ENCODE results near the gene NLRP6.

Gene NLRP6

DNA sequence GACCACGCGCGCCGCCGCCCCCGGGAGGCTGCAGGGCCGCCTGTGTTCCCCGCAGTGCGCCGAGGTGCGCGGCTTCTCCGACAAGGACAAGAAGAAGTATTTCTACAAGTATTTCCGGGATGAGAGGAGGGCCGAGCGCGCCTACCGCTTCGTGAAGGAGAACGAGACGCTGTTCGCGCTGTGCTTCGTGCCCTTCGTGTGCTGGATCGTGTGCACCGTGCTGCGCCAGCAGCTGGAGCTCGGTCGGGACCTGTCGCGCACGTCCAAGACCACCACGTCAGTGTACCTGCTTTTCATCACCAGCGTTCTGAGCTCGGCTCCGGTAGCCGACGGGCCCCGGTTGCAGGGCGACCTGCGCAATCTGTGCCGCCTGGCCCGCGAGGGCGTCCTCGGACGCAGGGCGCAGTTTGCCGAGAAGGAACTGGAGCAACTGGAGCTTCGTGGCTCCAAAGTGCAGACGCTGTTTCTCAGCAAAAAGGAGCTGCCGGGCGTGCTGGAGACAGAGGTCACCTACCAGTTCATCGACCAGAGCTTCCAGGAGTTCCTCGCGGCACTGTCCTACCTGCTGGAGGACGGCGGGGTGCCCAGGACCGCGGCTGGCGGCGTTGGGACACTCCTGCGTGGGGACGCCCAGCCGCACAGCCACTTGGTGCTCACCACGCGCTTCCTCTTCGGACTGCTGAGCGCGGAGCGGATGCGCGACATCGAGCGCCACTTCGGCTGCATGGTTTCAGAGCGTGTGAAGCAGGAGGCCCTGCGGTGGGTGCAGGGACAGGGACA, 2.7 kb downstream of the NLRP6 start:
- H3K27ac ChIP-seq (ENCODE audit: low read depth, low read length) = no peak overlapping the region
- peak overlapping the region in 2 of 5 donors; percentile 30 to 59 for H3K4me3 ChIP-seq (ENCODE audit: low read depth in 1 of 5, low read length in 5 of 5)
- H3K36me3 ChIP-seq (ENCODE audit: control insufficient read depth in 5 of 5, insufficient read depth in 5 of 5, low read length in 5 of 5) = no peaks in the 10 kb centered on the region
- no peaks in the 10 kb centered on the region for H3K9me3 ChIP-seq (ENCODE audit: control insufficient read depth in 5 of 5, low read length in 5 of 5)
- H3K27me3 ChIP-seq (ENCODE audit: control insufficient read depth in 5 of 5, insufficient read depth in 4 of 5, low read length in 5 of 5) = peaks cover 33 to 73% (median 51%) of the 10 kb centered on the region in 5 donors
- peaks cover 0 to 32% (median 24%) of the 10 kb centered on the region in 5 donors for H3K4me1 ChIP-seq (ENCODE audit: control insufficient read depth in 5 of 5, insufficient read depth in 5 of 5, low read length in 5 of 5)
- H3K9ac ChIP-seq (ENCODE audit: low read length in 5 of 5) = no peak overlapping the region

DNA sequence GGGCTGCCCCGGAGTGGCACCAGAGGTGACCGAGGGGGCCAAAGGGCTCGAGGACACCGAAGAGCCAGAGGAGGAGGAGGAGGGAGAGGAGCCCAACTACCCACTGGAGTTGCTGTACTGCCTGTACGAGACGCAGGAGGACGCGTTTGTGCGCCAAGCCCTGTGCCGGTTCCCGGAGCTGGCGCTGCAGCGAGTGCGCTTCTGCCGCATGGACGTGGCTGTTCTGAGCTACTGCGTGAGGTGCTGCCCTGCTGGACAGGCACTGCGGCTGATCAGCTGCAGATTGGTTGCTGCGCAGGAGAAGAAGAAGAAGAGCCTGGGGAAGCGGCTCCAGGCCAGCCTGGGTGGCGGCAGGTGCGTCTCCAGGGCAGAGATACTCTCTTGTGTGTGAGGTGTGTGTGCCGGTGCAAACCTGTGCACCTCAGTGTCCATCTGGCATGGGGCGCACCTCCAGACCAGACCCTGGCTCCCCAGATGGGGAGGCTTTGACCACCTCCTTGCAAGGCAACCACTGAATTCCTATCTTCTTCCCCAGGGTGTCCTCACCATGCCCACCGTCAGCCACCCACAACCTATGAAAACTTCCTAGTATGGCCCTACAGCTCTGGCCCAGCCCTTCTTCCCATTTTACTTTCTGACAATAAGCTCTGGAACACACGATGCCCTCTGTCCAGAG, 3.4 kb downstream of the NLRP6 start:
- no peaks in the 10 kb centered on the region for H3K36me3 ChIP-seq (ENCODE audit: control insufficient read depth in 5 of 5, insufficient read depth in 5 of 5, low read length in 5 of 5)
- peak overlapping the region in 2 of 5 donors; percentile 30 to 59 for H3K4me3 ChIP-seq (ENCODE audit: low read depth in 1 of 5, low read length in 5 of 5)
- peaks cover 33 to 73% (median 51%) of the 10 kb centered on the region in 5 donors for H3K27me3 ChIP-seq (ENCODE audit: control insufficient read depth in 5 of 5, insufficient read depth in 4 of 5, low read length in 5 of 5)
- H3K4me1 ChIP-seq (ENCODE audit: control insufficient read depth in 5 of 5, insufficient read depth in 5 of 5, low read length in 5 of 5) = peaks cover 0 to 32% (median 24%) of the 10 kb centered on the region in 5 donors
- no peak overlapping the region for H3K27ac ChIP-seq (ENCODE audit: low read depth, low read length)
- no peaks in the 10 kb centered on the region for H3K9me3 ChIP-seq (ENCODE audit: control insufficient read depth in 5 of 5, low read length in 5 of 5)
- H3K9ac ChIP-seq (ENCODE audit: low read length in 5 of 5) = no peak overlapping the region

DNA sequence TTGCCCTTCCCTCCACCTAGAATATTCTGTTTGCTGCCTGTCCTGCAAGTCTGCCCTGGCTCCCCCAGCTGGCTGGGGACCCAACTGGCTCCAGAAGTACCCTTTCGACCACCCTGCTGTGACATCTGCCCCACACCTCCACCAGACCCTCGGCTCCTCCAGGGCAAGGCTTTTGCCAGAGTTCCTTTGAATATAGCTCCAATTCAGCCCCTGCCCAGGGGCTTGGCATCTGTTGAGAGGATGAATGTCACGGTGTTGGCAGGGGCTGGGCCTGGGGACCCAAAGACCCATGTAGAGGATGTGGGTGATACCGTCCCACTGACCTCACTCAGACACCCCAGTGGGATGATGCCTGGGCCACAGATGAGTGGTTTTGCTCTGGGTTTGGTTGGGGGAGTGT, 4.0 kb downstream of the NLRP6 start:
- Histone ChIP-seq H3K27ac (ENCODE audit: low read depth, low read length) (no peak overlapping the region), H3K9ac (ENCODE audit: low read length in 5 of 5) (no peak overlapping the region), H3K27me3 (ENCODE audit: control insufficient read depth in 5 of 5, insufficient read depth in 4 of 5, low read length in 5 of 5) (peaks cover 35 to 76% (median 51%) of the 10 kb centered on the region in 5 donors), H3K4me1 (ENCODE audit: control insufficient read depth in 5 of 5, insufficient read depth in 5 of 5, low read length in 5 of 5) (peaks cover 0 to 32% (median 24%) of the 10 kb centered on the region in 5 donors), H3K36me3 (ENCODE audit: control insufficient read depth in 5 of 5, insufficient read depth in 5 of 5, low read length in 5 of 5) (no peaks in the 10 kb centered on the region), H3K4me3 (ENCODE audit: low read depth in 1 of 5, low read length in 5 of 5) (no peak overlapping the region), H3K9me3 (ENCODE audit: control insufficient read depth in 5 of 5, low read length in 5 of 5) (no peaks in the 10 kb centered on the region)

DNA sequence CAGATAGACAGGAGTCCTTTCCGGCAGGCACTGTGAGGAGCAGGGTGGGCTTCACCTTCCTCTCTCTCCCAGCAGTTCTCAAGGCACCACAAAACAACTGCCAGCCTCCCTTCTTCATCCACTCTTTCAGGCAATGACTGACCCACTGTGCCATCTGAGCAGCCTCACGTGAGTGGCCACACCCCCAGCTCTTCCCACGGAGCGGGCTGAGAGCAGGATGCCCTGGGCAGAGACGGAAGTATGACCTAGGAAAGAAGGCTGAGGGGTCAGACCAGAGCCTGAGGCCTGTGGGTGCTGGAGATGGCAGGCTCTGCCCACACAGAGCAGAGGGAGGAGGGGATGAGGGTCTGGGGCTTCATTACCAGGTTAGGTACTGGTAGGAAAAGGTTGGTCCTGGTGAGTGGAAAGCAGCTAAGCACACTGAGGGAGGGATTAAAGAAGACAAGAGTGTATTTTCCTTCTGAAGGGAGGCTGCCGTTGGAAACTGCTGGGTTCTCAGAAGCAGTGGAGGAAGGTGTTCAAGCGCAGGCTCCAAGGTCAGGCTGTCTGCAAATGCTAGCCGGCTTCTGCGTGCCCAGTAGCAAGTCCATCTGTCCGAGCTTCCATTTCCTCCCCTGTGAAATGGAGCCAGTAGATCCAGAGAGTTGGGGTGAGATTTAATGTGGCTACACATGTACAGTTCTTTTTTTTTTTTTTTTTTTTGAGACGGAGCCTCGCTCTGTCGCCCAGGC, 4.6 kb downstream of the NLRP6 start:
- Histone ChIP-seq H3K27ac (ENCODE audit: low read depth, low read length) (no peak overlapping the region), H3K4me3 (ENCODE audit: low read depth in 1 of 5, low read length in 5 of 5) (no peak overlapping the region), H3K9ac (ENCODE audit: low read length in 5 of 5) (no peak overlapping the region), H3K4me1 (ENCODE audit: control insufficient read depth in 5 of 5, insufficient read depth in 5 of 5, low read length in 5 of 5) (peaks cover 0 to 34% (median 26%) of the 10 kb centered on the region in 5 donors), H3K9me3 (ENCODE audit: control insufficient read depth in 5 of 5, low read length in 5 of 5) (no peaks in the 10 kb centered on the region), H3K27me3 (ENCODE audit: control insufficient read depth in 5 of 5, insufficient read depth in 4 of 5, low read length in 5 of 5) (peaks cover 38 to 78% (median 51%) of the 10 kb centered on the region in 5 donors), H3K36me3 (ENCODE audit: control insufficient read depth in 5 of 5, insufficient read depth in 5 of 5, low read length in 5 of 5) (no peaks in the 10 kb centered on the region)

DNA sequence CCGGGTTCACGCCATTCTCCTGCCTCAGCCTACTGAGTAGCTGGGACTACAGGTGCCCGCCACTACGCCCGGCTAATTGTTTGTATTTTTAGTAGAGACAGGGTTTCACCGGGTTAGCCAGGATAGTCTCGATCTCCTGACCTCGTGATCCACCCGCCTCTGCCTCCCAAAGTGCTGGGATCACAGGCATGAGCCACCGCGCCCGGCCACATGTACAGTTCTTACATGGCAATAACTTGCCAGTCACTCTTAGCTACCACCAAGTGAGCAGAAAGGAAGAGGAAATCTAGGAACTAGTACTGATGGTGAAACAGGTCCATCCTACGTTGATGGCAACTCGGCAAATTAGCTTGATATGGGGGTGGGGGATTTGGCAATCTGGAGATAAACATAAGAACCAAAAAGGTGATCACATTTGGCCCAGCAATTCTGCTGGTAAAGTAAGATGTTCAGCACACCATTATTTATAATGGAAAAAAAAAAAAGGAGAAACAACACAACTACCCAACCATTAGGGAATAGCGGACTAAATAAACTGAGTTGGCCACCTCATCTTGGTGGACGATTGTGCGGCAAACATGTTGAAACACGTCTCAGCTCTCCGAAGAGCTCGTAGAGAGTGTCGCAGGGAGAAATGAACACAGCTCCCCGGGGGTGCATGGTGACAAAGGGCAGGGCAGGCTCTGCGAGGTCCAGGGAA, 5.3 kb downstream of the NLRP6 start:
- Histone ChIP-seq H3K9me3 (ENCODE audit: control insufficient read depth in 5 of 5, low read length in 5 of 5) (no peaks in the 10 kb centered on the region), H3K27me3 (ENCODE audit: control insufficient read depth in 5 of 5, insufficient read depth in 4 of 5, low read length in 5 of 5) (peaks cover 31 to 76% (median 47%) of the 10 kb centered on the region in 5 donors), H3K4me1 (ENCODE audit: control insufficient read depth in 5 of 5, insufficient read depth in 5 of 5, low read length in 5 of 5) (peaks cover 0 to 41% (median 32%) of the 10 kb centered on the region in 5 donors), H3K9ac (ENCODE audit: low read length in 5 of 5) (no peak overlapping the region), H3K36me3 (ENCODE audit: control insufficient read depth in 5 of 5, insufficient read depth in 5 of 5, low read length in 5 of 5) (no peaks in the 10 kb centered on the region), H3K4me3 (ENCODE audit: low read depth in 1 of 5, low read length in 5 of 5) (no peak overlapping the region), H3K27ac (ENCODE audit: low read depth, low read length) (no peak overlapping the region)

DNA sequence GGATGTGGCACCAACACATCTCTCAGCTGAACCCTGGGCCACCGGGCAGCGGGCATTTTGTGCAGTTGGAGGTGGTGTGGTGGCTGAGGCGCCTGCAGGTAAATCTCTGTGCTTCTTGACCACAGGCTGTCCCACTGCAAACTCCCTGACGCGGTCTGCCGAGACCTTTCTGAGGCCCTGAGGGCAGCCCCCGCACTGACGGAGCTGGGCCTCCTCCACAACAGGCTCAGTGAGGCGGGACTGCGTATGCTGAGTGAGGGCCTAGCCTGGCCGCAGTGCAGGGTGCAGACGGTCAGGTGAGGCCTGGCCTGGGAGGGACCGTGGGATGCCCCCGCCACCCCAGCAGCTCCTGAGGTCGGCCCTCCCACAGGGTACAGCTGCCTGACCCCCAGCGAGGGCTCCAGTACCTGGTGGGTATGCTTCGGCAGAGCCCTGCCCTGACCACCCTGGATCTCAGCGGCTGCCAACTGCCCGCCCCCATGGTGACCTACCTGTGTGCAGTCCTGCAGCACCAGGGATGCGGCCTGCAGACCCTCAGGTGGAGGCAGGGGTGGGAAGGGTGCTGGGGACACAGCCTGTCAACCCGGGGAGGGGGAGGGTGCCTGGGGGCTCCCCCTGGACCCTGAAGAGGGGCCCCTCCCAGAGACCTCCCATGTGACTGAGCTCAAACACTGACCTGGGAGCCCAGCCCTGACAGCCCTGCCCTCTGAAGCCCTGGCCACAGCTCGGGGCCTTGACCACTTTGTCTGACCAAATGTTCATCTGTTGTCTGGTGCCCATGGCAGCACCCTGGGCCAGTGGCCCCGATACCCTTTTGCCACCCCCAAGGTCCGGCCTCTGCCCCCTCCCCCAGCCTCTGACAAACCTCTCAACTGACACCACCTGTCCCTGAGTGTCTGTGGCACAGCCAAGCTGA, 6.2 kb downstream of the NLRP6 start:
- H3K9me3 ChIP-seq (ENCODE audit: control insufficient read depth in 5 of 5, low read length in 5 of 5) = no peaks in the 10 kb centered on the region
- H3K27me3 ChIP-seq (ENCODE audit: control insufficient read depth in 5 of 5, insufficient read depth in 4 of 5, low read length in 5 of 5) = peaks cover 25 to 68% (median 41%) of the 10 kb centered on the region in 5 donors
- no peak overlapping the region for H3K4me3 ChIP-seq (ENCODE audit: low read depth in 1 of 5, low read length in 5 of 5)
- no peaks in the 10 kb centered on the region for H3K36me3 ChIP-seq (ENCODE audit: control insufficient read depth in 5 of 5, insufficient read depth in 5 of 5, low read length in 5 of 5)
- H3K4me1 ChIP-seq (ENCODE audit: control insufficient read depth in 5 of 5, insufficient read depth in 5 of 5, low read length in 5 of 5) = peaks cover 0 to 36% (median 30%) of the 10 kb centered on the region in 5 donors
- H3K9ac ChIP-seq (ENCODE audit: low read length in 5 of 5) = no peak overlapping the region
- H3K27ac ChIP-seq (ENCODE audit: low read depth, low read length) = no peak overlapping the region

DNA sequence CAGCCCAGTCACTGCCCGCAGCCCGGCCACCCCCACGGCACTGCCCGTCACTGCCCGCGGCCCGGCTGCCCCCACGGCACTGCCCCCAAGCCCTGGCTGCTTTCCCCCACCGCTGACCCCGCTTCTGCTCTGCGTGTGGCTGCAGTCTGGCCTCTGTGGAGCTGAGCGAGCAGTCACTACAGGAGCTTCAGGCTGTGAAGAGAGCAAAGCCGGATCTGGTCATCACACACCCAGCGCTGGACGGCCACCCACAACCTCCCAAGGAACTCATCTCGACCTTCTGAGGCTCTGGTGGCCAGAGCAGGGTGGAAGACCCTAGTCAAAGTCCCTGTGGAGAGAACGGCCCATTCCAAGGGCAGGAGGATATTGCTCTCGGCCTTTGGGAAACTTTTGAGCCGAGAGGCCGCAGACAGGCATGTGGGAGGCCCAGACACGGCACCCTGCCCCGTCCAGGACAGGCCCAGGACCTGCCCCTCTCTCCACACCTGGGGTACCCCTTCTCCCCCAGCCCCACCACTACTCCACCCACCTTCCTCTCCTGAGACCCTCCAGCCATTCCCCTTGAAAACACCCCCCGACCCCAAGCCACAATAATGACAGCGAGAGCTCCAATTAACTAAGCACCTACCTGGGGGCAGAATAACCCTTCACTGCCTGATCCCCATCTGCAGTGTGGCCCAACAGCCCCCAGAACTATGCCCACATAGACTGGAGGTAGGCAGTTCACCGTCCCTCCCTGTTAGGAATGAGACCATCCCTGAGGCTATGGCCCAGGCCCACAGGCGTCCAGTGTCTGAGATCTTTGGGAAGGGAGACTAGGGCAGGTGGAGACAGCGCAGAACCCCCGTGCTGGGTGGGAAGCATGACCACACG, 7.0 kb downstream of the NLRP6 start:
- H3K4me3 ChIP-seq (ENCODE audit: low read depth in 1 of 5, low read length in 5 of 5) = no peak overlapping the region
- no peaks in the 10 kb centered on the region for H3K36me3 ChIP-seq (ENCODE audit: control insufficient read depth in 5 of 5, insufficient read depth in 5 of 5, low read length in 5 of 5)
- H3K27me3 ChIP-seq (ENCODE audit: control insufficient read depth in 5 of 5, insufficient read depth in 4 of 5, low read length in 5 of 5) = peaks cover 22 to 61% (median 35%) of the 10 kb centered on the region in 5 donors
- H3K27ac ChIP-seq (ENCODE audit: low read depth, low read length) = no peak overlapping the region
- no peaks in the 10 kb centered on the region for H3K9me3 ChIP-seq (ENCODE audit: control insufficient read depth in 5 of 5, low read length in 5 of 5)
- H3K9ac ChIP-seq (ENCODE audit: low read length in 5 of 5) = no peak overlapping the region
- peaks cover 0 to 35% (median 30%) of the 10 kb centered on the region in 5 donors for H3K4me1 ChIP-seq (ENCODE audit: control insufficient read depth in 5 of 5, insufficient read depth in 5 of 5, low read length in 5 of 5)

DNA sequence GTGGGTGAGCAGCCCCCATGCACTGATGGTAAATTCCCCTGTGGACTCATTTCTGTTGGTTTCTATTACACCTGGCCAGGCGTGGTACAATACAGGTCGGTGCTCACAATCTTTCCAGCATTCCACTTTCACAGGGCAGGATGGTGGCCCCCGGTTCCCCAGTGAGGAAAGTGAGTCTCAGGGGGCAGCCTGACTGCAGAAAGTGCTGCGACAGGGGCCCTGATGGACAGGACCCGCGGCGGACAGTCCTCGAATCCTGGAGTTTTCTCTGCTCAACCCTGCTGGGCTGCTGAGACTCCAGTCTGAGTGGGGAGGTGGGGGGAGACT, 7.7 kb downstream of the NLRP6 start:
- Histone ChIP-seq H3K27ac (ENCODE audit: low read depth, low read length) (no peak overlapping the region), H3K9ac (ENCODE audit: low read length in 5 of 5) (no peak overlapping the region), H3K9me3 (ENCODE audit: control insufficient read depth in 5 of 5, low read length in 5 of 5) (no peaks in the 10 kb centered on the region), H3K27me3 (ENCODE audit: control insufficient read depth in 5 of 5, insufficient read depth in 4 of 5, low read length in 5 of 5) (peaks cover 19 to 56% (median 32%) of the 10 kb centered on the region in 5 donors), H3K4me1 (ENCODE audit: control insufficient read depth in 5 of 5, insufficient read depth in 5 of 5, low read length in 5 of 5) (peaks cover 0 to 29% (median 26%) of the 10 kb centered on the region in 5 donors), H3K36me3 (ENCODE audit: control insufficient read depth in 5 of 5, insufficient read depth in 5 of 5, low read length in 5 of 5) (peaks cover 0 to 3% (median 0%) of the 10 kb centered on the region in 5 donors), H3K4me3 (ENCODE audit: low read depth in 1 of 5, low read length in 5 of 5) (no peak overlapping the region)
